ENCODE measurements around the gene KIZ. TPM values are rescaled to one million over a fixed set of nuclear protein-coding genes. Genes with fewer than 3 reads are reported as not detected.

The KIZ gene
- total RNA-seq, result 24.8 and 25.9 TPM in 2 replicates
- long read RNA-seq, transcript KIZ-210 (13 exons, 2,130 nt), result major isoform, 52 of 103 reads
- long read RNA-seq, partial matches to known transcripts, result 22 of 103 reads
- long read RNA-seq, other reads (novel, unspliced or antisense), result 25 of 103 reads

- no peaks in the 10 kb centered on the region for H3K9me3 Mint-ChIP-seq (ENCODE audit: low read depth)
Measured at GRCh38 chr20:21125849-21126580, at the start of gene KIZ. Gene KIZ, plus strand, starts transcription at chr20:21126082. Its CDS starts 34 bp downstream, at chr20:21126116.

DNA sequence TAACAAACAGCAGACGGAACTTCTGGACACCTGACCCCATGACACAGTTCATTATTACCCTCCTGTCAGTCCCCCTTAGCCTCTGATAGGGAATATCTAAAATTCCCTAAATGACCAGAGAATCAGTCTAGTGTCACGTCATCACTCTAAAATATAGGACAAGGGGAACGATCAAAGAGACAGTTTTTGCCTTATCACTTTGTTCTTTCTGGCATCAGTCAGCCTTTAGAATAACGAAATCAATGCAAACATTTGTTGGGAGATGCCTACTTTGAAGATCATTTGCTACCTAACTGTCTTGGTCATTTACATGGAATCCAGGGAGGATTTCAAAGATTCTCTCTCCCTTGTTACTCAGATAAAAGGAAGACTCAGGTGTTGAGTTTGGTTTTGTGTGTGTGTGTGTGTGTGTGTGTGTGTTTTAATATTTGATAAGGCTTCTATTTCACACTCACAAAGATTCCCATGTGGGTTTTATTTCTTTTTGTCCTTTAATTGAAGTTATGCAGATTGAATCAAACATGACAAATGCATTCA, 48.0 kb upstream of the KIZ start:
- H3K36me3 Mint-ChIP-seq (ENCODE audit: insufficient read depth), result no peaks in the 10 kb centered on the region

More at GRCh38 chr20:21125849-21126580, at the start of gene KIZ:
- H3K4me3 Mint-ChIP-seq (ENCODE audit: low read depth), result peak within 1 kb of the TSS; percentile 82
- peak; percentile 100 for DNase-seq (ENCODE audit: low spot score, unreplicated experiment)
- TF ChIP-seq, protein P1, sequence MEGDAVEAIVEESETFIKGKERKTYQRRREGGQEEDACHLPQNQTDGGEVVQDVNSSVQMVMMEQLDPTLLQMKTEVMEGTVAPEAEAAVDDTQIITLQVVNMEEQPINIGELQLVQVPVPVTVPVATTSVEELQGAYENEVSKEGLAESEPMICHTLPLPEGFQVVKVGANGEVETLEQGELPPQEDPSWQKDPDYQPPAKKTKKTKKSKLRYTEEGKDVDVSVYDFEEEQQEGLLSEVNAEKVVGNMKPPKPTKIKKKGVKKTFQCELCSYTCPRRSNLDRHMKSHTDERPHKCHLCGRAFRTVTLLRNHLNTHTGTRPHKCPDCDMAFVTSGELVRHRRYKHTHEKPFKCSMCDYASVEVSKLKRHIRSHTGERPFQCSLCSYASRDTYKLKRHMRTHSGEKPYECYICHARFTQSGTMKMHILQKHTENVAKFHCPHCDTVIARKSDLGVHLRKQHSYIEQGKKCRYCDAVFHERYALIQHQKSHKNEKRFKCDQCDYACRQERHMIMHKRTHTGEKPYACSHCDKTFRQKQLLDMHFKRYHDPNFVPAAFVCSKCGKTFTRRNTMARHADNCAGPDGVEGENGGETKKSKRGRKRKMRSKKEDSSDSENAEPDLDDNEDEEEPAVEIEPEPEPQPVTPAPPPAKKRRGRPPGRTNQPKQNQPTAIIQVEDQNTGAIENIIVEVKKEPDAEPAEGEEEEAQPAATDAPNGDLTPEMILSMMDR (IDR thresholded peaks at IDR 0.05; ENCODE audit: unreplicated experiment), result peak; percentile 49
- H3K27ac Mint-ChIP-seq, result peak within 1 kb of the TSS; percentile 86
- H3K27me3 Mint-ChIP-seq, result no peaks in the 10 kb centered on the region
- H3K36me3 Mint-ChIP-seq (ENCODE audit: insufficient read depth), result no peaks in the 10 kb centered on the region
- peaks cover 5% of the 10 kb centered on the region for H3K4me1 Mint-ChIP-seq (ENCODE audit: low read depth)

GRCh38 chr20:21082584-21082983, 43.3 kb upstream of the KIZ start:
- H3K4me1 Mint-ChIP-seq (ENCODE audit: low read depth), result no peaks in the 10 kb centered on the region
- no peak overlapping the region for H3K27ac Mint-ChIP-seq
- H3K36me3 Mint-ChIP-seq (ENCODE audit: insufficient read depth), result no peaks in the 10 kb centered on the region
- no peak overlapping the region for H3K4me3 Mint-ChIP-seq (ENCODE audit: low read depth)
- H3K27me3 Mint-ChIP-seq, result peaks cover 33% of the 10 kb centered on the region
- no peak for DNase-seq (ENCODE audit: low spot score, unreplicated experiment)
- TF ChIP-seq, protein P1 (IDR thresholded peaks at IDR 0.05; ENCODE audit: unreplicated experiment), result no peak
- peaks cover 3% of the 10 kb centered on the region for H3K9me3 Mint-ChIP-seq (ENCODE audit: low read depth)

More for the DNA sequence above, 48.0 kb upstream of the KIZ start:
- Mint-ChIP-seq H3K27ac (no peak overlapping the region), H3K4me3 (ENCODE audit: low read depth) (no peak overlapping the region), H3K4me1 (ENCODE audit: low read depth) (no peaks in the 10 kb centered on the region), H3K27me3 (peaks cover 24% of the 10 kb centered on the region), H3K9me3 (ENCODE audit: low read depth) (peaks cover 3% of the 10 kb centered on the region)
- DNase-seq (ENCODE audit: low spot score, unreplicated experiment), result no peak
- TF ChIP-seq, protein P1 (IDR thresholded peaks at IDR 0.05; ENCODE audit: unreplicated experiment), result no peak

- Mint-ChIP-seq H3K4me1 (ENCODE audit: low read depth) (no peaks in the 10 kb centered on the region), H3K27ac (no peak overlapping the region), H3K4me3 (ENCODE audit: low read depth) (no peak overlapping the region), H3K36me3 (ENCODE audit: insufficient read depth) (no peaks in the 10 kb centered on the region), H3K27me3 (peaks cover 45% of the 10 kb centered on the region), H3K9me3 (ENCODE audit: low read depth) (peaks cover 1% of the 10 kb centered on the region)
- DNase-seq (ENCODE audit: low spot score, unreplicated experiment), result no peak
- TF ChIP-seq, protein P1 (IDR thresholded peaks at IDR 0.05; ENCODE audit: unreplicated experiment), result no peak
Measured at GRCh38 chr20:21083825-21084325, 42.0 kb upstream of the KIZ start.

GRCh38 chr20:21087862-21088540, 37.9 kb upstream of the KIZ start:
- Mint-ChIP-seq H3K36me3 (ENCODE audit: insufficient read depth) (no peaks in the 10 kb centered on the region), H3K4me1 (ENCODE audit: low read depth) (peaks cover 5% of the 10 kb centered on the region), H3K9me3 (ENCODE audit: low read depth) (no peaks in the 10 kb centered on the region), H3K4me3 (ENCODE audit: low read depth) (no peak overlapping the region), H3K27ac (no peak overlapping the region), H3K27me3 (peaks cover 68% of the 10 kb centered on the region)
- TF ChIP-seq, protein P1 (IDR thresholded peaks at IDR 0.05; ENCODE audit: unreplicated experiment), result no peak
- no peak for DNase-seq (ENCODE audit: low spot score, unreplicated experiment)
